ENCODE results near the gene PLEKHA4. TPM values are rescaled to one million over a fixed set of nuclear protein-coding genes. Genes with fewer than 3 reads are reported as not detected.

The PLEKHA4 gene
- total RNA-seq, 1 experiment from 2014 or later: 1.2 TPM

DNA sequence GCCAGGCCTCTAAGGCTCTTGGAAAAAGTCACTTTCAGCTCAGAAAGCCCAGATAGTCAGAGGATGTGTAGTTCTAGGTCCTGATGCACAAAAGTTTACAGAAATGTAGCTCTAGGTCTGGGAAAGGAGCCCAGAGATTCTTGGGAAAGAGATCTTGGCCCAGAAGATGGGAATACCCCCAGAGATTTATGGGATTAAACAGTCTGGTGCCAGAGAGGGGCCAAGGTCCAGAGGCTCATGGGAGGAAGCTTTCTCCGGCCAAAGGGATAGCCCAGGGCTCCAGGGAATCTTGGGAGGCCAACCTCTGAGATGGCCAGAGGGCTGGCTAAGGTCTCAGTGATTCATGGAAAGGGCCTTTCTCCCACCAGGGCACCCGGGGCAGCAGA is 72.7 kb downstream of the PLEKHA4 start:
- no peak for DNase-seq
- H3K4me1 ChIP-seq (ENCODE audit: insufficient read depth, low read length): no peaks in the 10 kb centered on the region
- H3K36me3 ChIP-seq (ENCODE audit: low read depth, low read length): no peaks in the 10 kb centered on the region; the same call in 1 of the 2 replicates
- H3K27ac ChIP-seq (ENCODE audit: low read length): no peak overlapping the region
- TF ChIP-seq EZH2 (IDR thresholded peaks at IDR 0.05; ENCODE audit: low read length, unreplicated experiment) (no peak), CTCF (conservative IDR thresholded peaks at IDR 0.05; ENCODE audit: low read depth, low read length) (no peak), EZH2phosphoT487 (IDR thresholded peaks at IDR 0.05; ENCODE audit: borderline replicate concordance, low read length) (no peak)
- BruUV-seq (replicated peaks): no TSS peak
- no peaks in the 10 kb centered on the region for H3K79me2 ChIP-seq (ENCODE audit: low read length)
- no peak overlapping the region for H2AFZ ChIP-seq (ENCODE audit: low read length)
- no peaks in the 10 kb centered on the region for H4K20me1 ChIP-seq (ENCODE audit: low read length)
- ChIA-PET CTCF (interaction anchor here (0.5 to 1.5 kb wide), 7 partner anchors 25 to 293 kb away, joined by 3 to 7 read pairs (median 3); partner anchors contain the start of gene HSD17B14), POLR2A (ENCODE audit: unreplicated experiment) (interaction anchor here (0.7 kb wide), 1 partner anchor 58 kb away, joined by 3 read pairs; no protein-coding TSS in a partner anchor)
- peak overlapping the region; percentile 61; the same call in 1 of the 2 replicates for H3K4me3 ChIP-seq (ENCODE audit: low read length)
- H3F3A ChIP-seq (ENCODE audit: low read length, unreplicated experiment): no peaks in the 10 kb centered on the region
- H3K27me3 ChIP-seq (ENCODE audit: low read length): no peaks in the 10 kb centered on the region
- ATAC-seq: no peak; the same call in 1 of the 2 replicates
- H3K9ac ChIP-seq (ENCODE audit: low read length): no peak overlapping the region
- intact Hi-C loops (cut with micrococcal nuclease): loop anchor here (1.0 kb wide), 1 partner anchor 40 kb away; no protein-coding TSS in a partner anchor
- H3K9me3 ChIP-seq (ENCODE audit: low read length): no peaks in the 10 kb centered on the region
- H3K9me2 ChIP-seq (replicated peaks; ENCODE audit: low read length): no peaks in the 10 kb centered on the region
- no peak overlapping the region for H3K4me2 ChIP-seq (ENCODE audit: low read length)

DNA sequence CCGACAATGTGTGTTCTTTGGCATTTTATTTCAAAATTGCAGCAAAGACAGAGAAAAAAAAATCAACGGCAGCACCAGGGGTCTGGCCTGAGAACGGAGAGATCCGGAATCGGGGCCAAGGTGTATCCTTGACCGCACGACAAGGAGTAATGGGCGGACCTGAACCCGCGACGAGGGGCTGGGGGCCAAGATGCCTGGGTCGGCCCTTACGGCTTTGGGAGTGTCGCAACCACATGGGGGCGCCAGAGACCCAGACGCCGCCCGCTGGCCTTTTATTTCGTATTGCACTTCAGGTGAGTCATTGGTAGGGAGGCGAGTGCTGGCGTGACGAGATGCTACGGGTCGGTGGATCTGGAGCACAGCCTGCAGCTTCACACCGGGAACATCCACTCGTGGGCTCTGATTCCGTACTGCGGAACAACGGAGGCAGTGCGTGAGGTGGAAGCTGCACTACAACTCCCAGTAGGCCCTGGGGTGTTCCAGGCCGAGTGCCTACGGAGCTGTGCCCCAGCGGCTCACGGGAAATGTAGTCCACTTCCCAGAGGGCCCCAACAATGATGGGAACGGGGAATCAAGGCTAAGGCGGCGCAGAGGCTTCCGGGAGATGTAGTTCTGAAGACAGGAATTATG is 73.2 kb downstream of the PLEKHA4 start:
- POLR2A ChIA-PET (ENCODE audit: unreplicated experiment): interaction anchor here (0.5 to 0.7 kb wide), 2 partner anchors 57 to 77 kb away, joined by 3 read pairs; partner anchors contain the start of gene PPP1R15A
- intact Hi-C loops (cut with micrococcal nuclease): loop anchor here (1.0 kb wide), 1 partner anchor 40 kb away; no protein-coding TSS in a partner anchor
- H3K9ac ChIP-seq (ENCODE audit: low read length): peak overlapping the region; percentile 52

More for the DNA sequence above, 73.2 kb downstream of the PLEKHA4 start:
- Histone ChIP-seq H3K36me3 (ENCODE audit: low read depth, low read length) (no peaks in the 10 kb centered on the region; the same call in 1 of the 2 replicates), H3K27ac (ENCODE audit: low read length) (no peak overlapping the region), H4K20me1 (ENCODE audit: low read length) (no peaks in the 10 kb centered on the region), H3F3A (ENCODE audit: low read length, unreplicated experiment) (no peaks in the 10 kb centered on the region), H3K9me3 (ENCODE audit: low read length) (no peaks in the 10 kb centered on the region), H3K4me2 (ENCODE audit: low read length) (peak overlapping the region; percentile 80), H3K27me3 (ENCODE audit: low read length) (no peaks in the 10 kb centered on the region), H2AFZ (ENCODE audit: low read length) (peak overlapping the region; percentile 78), H3K4me1 (ENCODE audit: insufficient read depth, low read length) (no peaks in the 10 kb centered on the region), H3K4me3 (ENCODE audit: low read length) (peak overlapping the region; percentile 61), H3K9me2 (replicated peaks; ENCODE audit: low read length) (no peaks in the 10 kb centered on the region), H3K79me2 (ENCODE audit: low read length) (no peaks in the 10 kb centered on the region)
- ATAC-seq: peak; percentile 99
- BruUV-seq (replicated peaks): TSS peak; percentile 7
- CTCF ChIA-PET: interaction anchor here (0.5 to 1.5 kb wide), 7 partner anchors 26 to 293 kb away, joined by 3 to 7 read pairs (median 3); partner anchors contain the start of gene HSD17B14
- TF ChIP-seq EZH2phosphoT487 (IDR thresholded peaks at IDR 0.05; ENCODE audit: borderline replicate concordance, low read length): no peak
- peak; percentile 94 for TF ChIP-seq CTCF (conservative IDR thresholded peaks at IDR 0.05; ENCODE audit: low read depth, low read length)
- DNase-seq: peak; percentile 86

Data from PC-3 (cell line).